ENCODE data around the gene STPG1.

The STPG1 gene

DNA sequence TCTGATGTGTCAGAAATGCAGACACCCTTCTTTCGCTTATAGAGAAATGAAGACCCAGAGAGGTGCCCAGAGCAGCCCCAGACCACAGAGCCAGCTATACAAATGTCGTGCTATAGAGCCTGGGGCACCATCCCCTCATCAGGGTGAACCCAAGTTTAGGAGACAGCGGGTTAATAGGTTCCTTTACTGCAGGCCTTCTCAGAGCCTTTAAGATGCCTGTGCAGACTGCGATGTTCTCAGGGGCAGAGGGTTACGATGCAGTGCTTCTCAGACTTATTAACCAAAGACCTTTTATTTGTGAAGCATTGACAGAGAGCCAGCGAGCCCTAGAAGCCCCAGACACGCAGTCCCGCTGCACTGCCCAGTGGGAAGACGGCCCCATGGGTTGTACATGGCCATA lies 46.9 kb downstream of the STPG1 start:
- DNase-seq = no peak

DNA sequence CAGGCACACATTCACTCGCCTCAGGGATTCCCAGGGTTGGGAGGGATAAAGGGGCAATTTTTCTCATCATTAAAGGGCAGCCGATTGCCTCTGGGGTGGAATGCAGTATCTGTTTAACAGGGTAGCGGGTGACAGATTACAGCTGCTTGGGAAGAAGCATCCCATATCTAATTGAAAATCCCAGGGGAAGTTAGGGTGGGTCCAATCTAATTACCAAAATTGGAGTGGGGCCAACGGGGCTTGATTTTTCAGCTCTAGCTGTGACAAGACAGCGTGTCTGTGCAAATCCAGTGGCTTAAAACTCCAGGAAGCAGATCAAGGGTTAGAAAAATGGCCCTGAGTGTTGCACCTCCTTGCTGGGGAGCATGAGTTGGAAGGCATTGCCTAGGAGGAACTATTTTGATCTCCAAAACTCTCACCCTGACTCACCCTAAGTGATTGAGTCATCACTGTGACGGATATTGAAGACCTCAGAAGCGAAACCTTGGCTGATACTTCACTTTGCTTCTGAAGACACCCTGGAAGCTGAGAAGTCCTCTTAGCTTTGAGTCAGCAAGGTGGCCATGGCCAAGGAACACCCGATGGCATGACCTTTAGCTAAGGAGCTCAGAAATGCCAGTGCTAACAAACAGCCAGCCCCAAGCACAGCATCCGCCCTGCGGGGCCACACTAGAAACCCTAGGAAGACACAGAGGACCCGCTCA lies 48.5 kb downstream of the STPG1 start:
- peak; percentile 43 for DNase-seq

DNA sequence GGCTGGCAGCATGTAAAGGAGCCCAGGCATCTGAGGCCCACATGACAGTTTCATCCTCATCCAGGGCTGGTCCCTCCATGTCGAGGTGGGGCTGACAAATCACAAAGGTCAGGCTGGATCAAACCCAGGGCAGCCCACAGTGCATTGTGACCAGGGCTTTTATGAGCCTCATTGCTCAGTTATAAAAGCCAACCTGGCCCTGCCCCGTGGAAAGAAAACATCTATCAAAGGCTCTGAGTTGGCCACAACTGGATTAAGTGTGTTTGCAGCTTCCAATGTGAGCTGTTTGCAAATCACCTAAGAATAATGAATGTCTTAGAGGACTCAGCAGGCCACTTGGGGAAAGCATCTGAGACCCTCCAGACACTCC lies 49.0 kb downstream of the STPG1 start:
- no peak for DNase-seq

DNA sequence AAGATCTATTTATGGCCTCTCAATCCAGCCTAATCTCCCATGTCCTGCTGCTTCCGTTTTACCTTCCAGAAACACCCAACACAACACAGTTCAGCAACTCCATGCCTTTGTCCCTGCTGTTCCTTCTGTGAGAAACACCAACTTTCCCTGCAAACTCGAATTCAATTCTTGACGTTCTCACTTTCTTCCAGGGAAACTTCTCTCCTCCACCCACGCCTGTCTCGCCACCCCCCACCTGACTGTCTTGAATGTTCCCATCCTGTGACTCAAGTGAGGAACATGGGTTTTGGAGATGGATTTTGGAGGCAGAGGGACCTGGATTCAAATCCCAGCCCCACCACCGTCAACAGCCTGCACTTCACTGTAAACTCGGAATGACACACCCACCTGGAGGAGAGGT lies 49.6 kb downstream of the STPG1 start:
- no peak for DNase-seq

DNA sequence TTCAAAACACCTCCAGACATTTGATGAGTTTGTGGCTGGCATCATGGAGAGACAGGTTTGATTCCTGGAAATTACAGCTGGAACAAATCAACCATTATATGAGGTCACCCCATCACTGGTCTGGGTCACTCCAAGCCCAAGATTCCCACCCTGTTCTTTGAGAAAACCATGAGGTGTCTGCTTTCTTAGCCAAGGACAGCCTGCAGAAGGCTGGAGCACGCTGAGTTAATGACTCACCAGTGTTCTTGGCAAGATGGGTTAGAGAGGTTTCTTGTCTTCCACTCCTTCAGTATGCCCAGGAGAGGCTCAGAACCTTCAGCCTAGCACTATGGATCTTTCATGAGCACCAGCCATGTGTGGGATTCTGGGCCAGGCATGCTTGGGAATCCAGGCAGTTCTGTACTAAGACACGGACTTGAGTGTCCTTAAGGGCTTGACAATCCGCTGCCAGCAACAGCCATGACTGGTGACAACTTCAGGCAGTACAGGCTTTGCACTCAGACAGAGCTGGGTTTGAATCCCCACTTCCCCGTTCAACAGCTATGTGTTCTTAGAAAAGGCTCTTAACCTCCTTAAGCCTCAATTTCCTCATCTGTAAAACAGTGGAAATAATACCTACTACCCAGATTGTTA lies 50.5 kb downstream of the STPG1 start:
- no peak for DNase-seq

DNA sequence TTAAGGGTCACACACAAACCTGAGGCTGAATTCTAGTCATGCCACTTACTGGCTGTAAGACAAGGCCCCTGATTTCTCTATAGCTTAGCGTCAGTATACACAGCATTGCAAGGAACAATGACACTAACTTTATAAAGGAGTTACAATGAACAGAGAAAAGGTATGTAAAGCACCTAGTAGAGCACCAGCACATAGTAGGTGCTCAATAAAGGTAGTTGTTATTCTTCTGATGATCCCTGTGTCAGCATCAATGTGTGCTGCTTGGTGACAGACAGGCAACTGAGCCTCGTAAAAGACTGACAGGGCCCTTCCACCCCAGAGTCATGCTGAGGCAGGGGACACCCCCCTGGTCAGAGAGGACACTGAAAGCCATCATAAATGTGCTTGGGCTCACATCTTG lies 51.2 kb downstream of the STPG1 start:
- no peak for DNase-seq

DNA sequence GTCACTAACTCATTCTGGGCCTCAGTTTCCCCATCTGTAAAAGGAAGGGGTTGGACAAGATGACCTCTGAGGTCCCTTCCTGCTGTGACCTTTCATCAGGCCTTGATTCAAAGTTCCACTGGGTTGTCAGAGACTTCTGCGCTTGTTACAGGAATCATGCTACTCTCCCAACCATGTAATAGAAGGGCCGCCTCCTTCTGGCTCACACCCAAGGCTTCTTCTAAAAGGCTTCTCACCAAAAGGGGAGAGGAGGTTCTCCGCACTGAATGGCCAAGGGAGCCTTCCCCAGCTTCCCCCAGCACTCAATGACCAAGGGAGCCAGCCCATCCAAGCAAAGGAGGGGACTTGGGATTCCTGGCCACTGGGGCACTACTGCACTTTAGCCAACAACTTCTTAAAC lies 51.8 kb downstream of the STPG1 start:
- no peak for DNase-seq

DNA sequence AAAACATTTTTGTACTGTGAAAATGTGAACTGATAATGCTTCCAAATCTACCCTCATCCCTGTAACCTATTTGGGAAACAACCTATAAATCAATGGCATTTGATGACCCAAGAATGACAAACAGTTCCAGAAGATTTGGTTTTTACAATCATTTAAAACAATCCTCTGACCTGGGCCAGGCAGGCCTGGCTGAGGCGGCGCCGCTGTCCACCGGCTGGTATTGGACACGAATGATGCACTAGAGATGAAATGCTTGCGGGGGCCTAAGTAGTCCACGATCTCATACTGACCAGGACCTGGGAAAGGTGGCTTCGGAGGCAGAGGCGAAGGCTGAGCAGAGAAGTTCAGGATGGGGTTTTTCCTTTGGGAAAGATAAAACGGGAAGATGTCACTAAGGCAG lies 52.9 kb downstream of the STPG1 start:
- DNase-seq = no peak

DNA sequence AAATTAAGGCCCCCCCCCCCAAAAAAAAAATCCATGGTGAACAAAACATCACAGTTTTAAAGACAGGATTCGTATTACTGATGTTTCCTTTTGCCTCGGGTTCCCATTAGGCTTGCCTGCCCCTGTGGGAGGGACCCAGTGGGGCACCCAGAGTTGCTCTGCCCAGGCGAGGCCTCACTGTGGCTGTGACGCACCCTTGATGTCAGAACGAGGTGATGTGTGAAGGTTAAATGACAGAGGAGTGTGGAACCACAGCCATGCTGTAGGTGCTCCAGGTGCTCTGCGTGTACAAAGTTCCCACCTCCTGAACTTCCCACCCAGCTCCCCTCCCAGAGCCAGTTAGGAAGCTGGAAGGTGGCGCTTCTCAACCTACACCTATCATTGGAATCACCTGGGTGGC lies 56.5 kb downstream of the STPG1 start:
- no peak for DNase-seq

DNA sequence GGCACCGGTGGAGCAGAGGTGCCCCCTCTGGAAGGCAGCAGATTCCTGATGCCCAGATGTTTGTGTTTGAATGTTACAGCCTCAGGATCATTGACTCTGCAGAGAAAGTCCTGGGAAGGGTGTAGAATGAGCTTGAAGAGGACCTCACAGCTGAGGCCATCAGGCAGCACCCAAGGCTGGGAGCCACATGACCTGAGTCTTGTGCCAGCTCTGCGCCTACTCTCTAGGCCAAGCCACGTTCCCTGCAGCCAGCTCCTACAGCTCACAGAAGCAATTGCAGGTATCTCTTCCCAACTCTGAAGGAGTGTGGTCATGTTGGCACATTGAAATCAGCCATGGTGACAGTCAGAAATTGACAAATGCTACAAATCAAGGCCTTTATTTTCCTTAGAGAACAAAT lies 58.1 kb downstream of the STPG1 start:
- DNase-seq = no peak

DNA sequence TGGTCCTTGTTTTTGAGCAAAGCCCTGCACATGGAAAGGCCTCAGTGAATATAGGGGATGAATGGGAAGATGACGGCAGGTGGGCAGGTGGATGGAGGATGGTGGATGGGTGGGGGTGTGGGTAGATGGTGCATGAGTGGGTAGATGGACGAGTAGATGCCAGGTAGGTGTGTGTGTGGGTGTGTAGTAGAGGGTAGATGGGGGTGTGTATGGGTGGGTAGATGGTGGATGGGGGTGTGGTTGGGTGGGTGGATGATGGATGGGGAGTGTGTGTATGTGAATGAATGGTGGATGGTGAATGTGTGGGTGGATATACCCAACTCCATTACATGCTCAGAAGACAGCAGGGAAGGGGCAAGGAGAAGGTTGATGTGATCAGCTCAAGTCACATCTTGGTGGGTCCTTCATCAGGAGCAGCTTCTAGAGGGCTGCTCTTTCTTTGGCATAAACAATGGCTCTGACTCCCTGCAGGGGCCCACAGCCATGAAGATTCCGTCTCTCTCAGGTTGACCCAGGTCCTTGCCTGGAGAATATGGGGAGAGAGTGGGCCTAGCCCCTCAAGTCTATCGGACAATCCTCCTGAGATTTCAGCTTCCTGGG lies 60.2 kb downstream of the STPG1 start:
- DNase-seq = no peak

DNA sequence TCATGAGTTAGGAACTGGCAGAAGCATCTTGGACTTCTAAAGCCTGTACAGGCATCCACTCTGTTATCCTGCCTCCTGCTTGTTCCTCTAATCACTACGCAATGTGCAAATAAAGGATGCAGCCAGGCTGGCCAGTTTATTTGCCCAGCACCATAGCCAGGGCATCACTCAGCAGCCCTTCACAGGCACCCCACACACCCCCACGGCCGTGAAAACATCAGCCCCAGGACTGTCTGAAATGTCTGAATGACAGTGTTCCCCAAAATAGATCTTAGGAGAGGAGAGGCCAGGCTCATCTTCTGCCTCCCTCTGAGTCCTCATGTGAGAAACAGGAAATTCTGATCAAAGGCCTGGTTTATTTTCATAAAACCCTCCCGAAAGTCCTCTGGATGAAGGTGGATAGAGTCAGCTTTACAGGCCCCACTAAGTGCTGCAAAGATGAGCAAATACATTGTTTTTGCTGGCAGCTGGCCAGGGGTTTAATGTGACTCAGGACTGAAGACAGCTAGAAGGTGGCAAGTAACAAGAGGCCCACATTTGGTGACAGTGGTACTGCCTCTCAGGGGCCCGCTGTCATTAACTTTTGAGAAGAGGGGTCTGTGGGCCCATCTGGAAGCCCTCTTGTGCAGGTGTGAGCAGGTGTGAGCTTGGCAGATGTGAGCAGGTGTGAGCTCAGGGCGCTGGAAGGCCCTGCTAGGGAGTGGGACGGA lies 61.5 kb downstream of the STPG1 start:
- no peak for DNase-seq

DNA sequence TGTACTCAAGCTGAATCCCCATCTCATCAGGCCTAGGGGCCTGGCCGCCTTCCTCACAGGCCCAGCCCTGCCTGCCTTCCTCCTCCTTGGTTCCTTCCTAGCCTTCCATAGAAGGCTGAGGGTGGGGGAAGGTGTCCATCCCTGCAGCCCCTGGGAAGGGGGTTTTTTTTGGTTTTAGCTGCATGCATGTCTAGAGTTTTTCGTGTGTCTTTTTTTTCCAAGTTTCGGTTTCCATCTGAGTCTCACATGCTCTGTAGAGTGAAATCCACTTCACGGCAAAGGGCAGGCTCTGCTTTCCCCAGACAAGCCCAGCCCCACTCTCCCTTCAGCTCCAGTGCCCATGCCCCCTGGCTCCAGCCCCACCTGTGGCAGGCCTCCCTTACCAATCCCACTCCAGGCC lies 62.3 kb downstream of the STPG1 start:
- no peak for DNase-seq

DNA sequence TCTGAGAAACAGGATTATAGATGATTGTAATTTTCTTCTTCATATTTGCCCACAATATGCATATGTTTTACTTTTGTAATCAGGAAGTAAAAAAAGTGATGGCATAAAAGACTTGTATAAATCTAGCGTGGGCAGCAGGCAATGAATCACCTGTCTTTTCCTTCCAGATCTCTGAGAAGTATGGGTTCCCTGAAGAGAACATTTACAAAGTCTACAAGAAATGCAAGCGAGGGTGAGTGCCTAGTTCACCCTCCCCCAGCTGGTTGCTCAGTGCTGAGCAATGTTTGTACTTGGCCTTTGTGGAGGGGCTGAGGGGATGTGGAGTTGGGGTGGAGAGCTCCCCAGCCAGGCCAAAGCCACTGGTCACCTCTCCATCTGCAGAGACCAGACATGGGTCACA lies 63.7 kb downstream of the STPG1 start:
- DNase-seq = no peak

DNA sequence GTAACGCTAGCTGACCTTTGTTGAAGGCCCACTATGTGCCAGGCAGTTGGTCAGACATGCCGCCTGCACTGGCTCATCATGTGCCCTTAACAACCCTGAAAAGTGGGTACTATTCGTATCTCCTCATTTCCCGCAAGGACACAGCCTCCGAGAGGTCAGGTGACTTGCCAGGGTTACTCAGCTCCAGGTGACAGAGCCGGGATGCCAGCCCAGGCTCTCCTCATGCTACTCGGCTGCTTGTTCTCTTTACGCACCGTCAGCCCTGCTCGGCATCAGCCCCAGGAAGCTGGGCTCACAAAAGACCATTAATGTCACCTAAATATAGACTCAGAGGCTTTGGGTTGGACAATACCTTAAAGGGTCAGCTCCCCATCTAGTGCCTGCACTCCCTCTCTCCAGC lies 65.4 kb downstream of the STPG1 start:
- DNase-seq = no peak

DNA sequence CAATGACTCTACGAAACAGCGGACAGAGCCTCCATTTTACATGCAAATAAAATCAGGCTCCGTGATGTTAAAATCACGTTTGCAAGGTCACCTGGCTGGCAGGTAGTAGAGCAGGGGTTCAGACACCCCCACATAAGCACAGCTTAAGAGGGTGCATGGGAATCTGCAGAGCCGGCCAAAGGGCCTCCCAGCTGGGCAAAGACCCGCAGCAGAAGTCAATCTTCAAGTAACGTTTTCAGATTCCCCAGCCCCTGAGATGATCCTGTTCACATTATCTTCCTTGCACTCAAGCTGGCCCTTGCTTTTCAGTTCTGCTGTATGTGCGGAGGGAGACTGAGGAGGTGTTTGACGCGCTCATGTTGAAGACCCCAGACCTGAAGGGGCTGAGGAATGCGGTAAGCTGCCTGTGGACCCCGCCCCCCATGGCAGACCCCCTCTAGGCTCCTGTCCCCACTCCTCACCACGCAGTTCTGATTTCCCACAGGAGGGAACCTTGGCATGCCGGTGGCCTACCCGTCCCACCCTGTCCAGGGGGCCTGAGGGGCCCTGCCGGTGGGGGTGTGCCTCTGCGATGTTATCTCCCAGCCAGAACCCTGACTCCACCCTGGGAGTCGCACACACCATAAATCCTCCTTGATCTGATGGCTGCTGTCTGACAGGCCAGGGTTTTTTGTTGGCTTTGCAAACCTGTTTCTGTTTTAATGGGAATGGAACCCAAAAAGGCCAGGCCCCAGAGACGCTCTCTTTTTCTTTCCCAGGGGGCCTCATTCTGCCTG lies 66.2 kb downstream of the STPG1 start:
- DNase-seq = no peak

DNA sequence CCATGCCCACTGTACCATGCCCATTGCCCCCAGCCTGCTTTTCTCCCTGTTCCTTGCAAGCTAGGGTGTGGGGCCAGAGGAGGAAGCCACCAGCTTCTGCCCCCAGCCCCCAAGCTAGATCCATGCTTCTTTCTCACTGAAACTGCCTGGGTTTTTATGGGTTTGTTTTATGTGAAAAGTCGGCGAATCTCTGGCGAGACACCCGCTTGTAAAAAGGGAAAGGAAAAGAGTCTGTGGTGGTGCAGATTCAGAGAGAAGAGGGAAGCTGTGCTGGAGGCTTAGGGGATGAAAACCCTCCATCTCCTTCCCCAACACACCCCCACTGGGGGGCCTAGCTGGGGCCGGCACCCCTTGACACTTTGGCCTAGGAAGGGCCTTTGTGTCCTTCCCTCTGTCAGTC lies 68.2 kb downstream of the STPG1 start:
- no peak for DNase-seq

DNA sequence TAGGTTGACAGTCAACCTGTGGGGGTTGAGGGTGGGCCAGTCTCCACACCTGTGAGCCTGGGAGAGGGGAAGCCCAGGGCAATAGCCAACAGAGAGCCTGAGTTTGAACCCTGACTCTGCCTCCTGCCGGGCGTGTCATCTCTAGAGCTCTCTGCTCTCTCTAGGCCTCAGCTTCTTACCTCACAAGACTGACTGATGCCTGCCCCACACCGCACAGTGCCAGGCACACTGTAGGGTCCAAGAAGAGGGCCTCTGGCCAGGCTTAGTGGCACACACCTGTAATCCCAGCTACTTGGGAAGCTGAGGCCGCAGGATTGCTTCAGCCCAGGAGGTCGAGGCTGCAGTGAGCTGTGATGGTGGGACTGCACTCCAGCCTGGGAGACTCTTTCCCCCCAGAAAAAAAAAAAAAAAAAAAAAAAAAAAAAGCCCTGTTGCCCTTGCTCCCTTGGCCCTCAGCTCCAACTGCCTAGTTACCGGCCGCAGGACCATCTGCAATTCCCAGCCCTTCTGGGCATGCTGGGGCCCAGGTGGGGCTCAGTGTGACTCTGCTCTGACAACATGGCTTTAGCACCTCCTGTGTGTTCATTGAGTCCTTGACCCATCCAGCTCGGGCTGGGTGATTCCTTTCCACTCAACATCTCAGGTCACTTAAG lies 69.4 kb downstream of the STPG1 start:
- no peak for DNase-seq

DNA sequence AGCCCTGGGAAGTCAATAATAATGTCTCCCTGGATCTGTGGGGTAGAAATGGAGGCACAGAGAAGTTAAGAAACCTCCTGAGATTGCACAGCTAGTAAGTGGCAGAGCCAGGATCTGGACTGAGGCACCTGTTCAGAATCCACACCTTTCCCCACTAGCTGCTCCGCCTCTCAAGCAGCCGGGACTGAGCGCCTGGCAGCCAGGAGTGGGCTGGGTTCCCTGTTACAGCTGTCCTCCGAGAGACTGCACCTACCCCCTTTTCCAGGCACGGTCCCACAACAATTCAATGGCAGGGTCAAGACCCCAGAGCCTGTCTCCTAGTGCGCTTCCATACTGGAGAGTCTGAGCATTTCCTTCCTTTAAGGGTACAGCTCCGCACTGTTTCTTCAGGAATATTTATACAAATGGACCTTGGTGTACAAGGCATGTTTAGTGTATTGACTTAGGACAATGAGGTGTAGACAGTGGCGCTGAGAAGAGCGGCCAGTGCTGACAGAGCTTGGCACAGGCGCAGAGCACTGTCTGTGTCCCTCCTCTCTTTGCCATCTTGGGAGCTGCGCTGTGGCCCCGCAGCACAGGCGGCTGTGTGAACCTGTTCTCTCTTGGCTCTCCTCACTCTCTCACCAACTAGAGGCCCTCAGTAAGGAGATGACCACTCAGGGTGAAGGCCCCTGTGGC lies 70.0 kb downstream of the STPG1 start:
- no peak for DNase-seq

DNA sequence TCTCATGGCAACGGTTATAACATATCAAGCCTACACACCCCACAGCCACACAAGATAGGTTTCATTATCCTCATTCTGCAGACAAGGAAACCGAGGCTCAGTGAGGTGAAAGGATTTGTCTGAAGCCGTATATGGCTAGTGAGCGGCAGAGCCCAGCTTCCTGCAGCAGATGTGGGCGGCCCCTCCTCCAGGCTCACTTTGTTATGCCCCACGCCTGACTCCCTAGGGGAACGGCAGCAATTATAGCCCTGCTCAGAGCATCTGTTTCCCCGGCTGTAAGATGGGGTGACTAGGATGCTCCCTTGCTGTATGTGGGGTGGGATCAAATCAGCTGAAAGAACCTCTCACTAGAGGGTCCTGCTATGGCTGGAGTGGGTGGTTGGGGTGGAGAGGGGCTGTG lies 72.3 kb downstream of the STPG1 start:
- DNase-seq = no peak

DNA sequence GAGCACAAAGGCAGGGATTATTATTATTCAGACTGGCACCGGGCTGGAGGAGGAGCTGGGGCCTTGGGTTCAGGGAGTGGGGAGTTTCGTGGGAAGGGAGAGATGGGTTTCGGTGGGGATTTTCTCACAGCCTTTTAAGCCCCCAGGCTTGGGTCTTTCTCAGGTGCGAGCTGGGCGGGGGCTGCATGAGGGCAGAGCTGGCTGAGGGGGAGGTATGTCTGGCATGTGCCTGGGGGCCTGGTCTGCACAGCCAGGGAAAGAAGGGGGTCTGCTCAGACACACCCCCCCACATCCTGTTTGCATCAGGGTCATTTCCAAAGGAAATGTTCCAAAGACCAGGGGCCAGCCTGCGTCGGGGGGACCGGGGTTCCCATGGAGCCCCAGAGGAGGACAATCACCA lies 72.8 kb downstream of the STPG1 start:
- no peak for DNase-seq

DNA sequence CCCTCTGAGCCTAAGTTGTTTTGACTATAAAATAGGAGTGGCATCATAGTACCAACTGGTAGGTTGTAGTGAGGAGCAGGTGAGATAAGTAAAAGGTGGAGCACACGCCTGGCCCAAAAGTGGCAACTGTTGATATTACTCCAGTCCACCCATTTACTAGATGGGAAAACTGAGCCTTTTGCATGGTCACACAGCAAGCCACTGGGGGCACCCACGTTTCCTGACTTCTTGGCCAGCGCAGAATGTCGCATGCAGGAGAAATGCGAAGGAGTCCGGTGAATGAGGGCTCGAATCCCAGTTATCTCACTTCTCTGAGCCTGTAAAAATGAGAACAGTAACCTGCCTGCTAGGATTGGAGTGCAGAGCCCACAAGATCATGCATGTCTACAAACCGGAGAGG lies 73.6 kb downstream of the STPG1 start:
- DNase-seq = no peak
